Activated CD8-positive, alpha-beta T cell treated with anti-CD3 and anti-CD28 coated beads for 36 hours (primary cell): ENCODE data around the gene SPOCD1. TPM values are rescaled to one million over a fixed set of nuclear protein-coding genes. Genes with fewer than 3 reads are reported as not detected.

Experiments used
- ATAC-seq: fragments of 200-7000 bp; cut with Tn5 transposase; one replicate; pipeline ENCODE4 v1.10.0; 2021; ENCODE audit warnings: mild to moderate bottlenecking, moderate library complexity
- CTCF ChIA-PET: fragments of 350-600 bp; sonication (Branson Sonifier 250); formaldehyde crosslinking; loops from one replicate; lab custom pipeline; 2021; ENCODE audit warnings: antibody characterized with exemption; lab: Charles Lee
- POLR2A ChIA-PET: fragments of 350-600 bp; sonication (Branson Sonifier 250); formaldehyde crosslinking; loops from one replicate; lab custom pipeline; 2021; ENCODE audit warnings: antibody characterized with exemption; lab: Charles Lee
- DNase-seq: peaks from one replicate; pipeline ENCODE4 v3.0.0-alpha.2; 2020
- H3K27ac Mint-ChIP-seq: one replicate; pipeline ENCODE4 v1.8.0; 2021; ENCODE audit warnings: mild to moderate bottlenecking, mixed read lengths
- H3K27me3 Mint-ChIP-seq: one replicate; pipeline ENCODE4 v1.8.0; 2021; ENCODE audit warnings: mixed read lengths
- H3K36me3 Mint-ChIP-seq: one replicate; pipeline ENCODE4 v1.8.0; 2021; ENCODE audit warnings: low read depth, mixed read lengths
- H3K4me1 Mint-ChIP-seq: one replicate; pipeline ENCODE4 v1.8.0; 2021; ENCODE audit warnings: low read depth, mixed read lengths
- H3K4me3 Mint-ChIP-seq: one replicate; pipeline ENCODE4 v1.8.0; 2021; ENCODE audit warnings: mild to moderate bottlenecking, moderate library complexity, mixed read lengths
- H3K9me3 Mint-ChIP-seq: one replicate; pipeline ENCODE4 v1.8.0; 2021; ENCODE audit warnings: mixed read lengths
- CTCF ChIP-seq: fragments of 200-600 bp; IDR thresholded peaks from one replicate; pipeline ENCODE4 v1.8.0; 2022; ENCODE audit warnings: antibody characterized with exemption, mild to moderate bottlenecking
- intact Hi-C: fragments of 100-400 bp; cut with micrococcal nuclease; formaldehyde crosslinking; loops from one replicate; pipeline ENCODE4 v1.10.0; 2022
- total RNA-seq, 2 experiments: library from RNA; stranded (reverse); gene quantifications; one replicate each; pipeline ENCODE4 v1.2.3, GENCODE V29; 2021

Gene SPOCD1
- total RNA-seq, 2 experiments from 2014 or later: not detected

GRCh38 chr1:31791131-31791858 is 24.5 kb downstream of the SPOCD1 start:
- Mint-ChIP-seq H3K36me3 (no peaks in the 10 kb centered on the region), H3K4me3 (no peak overlapping the region), H3K27me3 (no peaks in the 10 kb centered on the region), H3K4me1 (peaks cover 5% of the 10 kb centered on the region), H3K27ac (no peak overlapping the region), H3K9me3 (no peaks in the 10 kb centered on the region)
- CTCF ChIA-PET: interaction anchor here (0.8 to 5.0 kb wide), 10 partner anchors 13 to 228 kb away, joined by 3 to 129 read pairs (median 18); partner anchors contain the start of genes ADGRB2, COL16A1 and PEF1
- ATAC-seq (no peak), DNase-seq (no peak)
- no peak for TF ChIP-seq CTCF
- POLR2A ChIA-PET: interaction anchor here (0.7 kb wide), 1 partner anchor 98 kb away, joined by 3 read pairs; no protein-coding TSS in a partner anchor
- intact Hi-C loops: loop anchor here (5.0 kb wide), 1 partner anchor 129 kb away; no protein-coding TSS in a partner anchor

- H3K9me3 Mint-ChIP-seq: no peaks in the 10 kb centered on the region
- H3K4me3 Mint-ChIP-seq: no peak overlapping the region
- ChIA-PET CTCF (interaction anchor here (0.8 to 5.0 kb wide), 16 partner anchors 12 to 228 kb away, joined by 3 to 129 read pairs (median 13); partner anchors contain the start of genes ADGRB2, COL16A1 and PEF1), POLR2A (interaction anchor here (0.7 to 3.2 kb wide), 2 partner anchors 9 to 99 kb away, joined by 3 to 17 read pairs; no protein-coding TSS in a partner anchor)
- no peak for ATAC-seq
- no peak for DNase-seq
- TF ChIP-seq CTCF: no peak
- H3K27ac Mint-ChIP-seq: no peak overlapping the region
- H3K4me1 Mint-ChIP-seq: peaks cover 5% of the 10 kb centered on the region
- H3K36me3 Mint-ChIP-seq: no peaks in the 10 kb centered on the region
- intact Hi-C loops: loop anchor here (5.0 kb wide), 1 partner anchor 128 kb away; no protein-coding TSS in a partner anchor
- H3K27me3 Mint-ChIP-seq: no peaks in the 10 kb centered on the region
Measured at GRCh38 chr1:31790641-31791091, 25.2 kb downstream of the SPOCD1 start.

- no peaks in the 10 kb centered on the region for H3K9me3 Mint-ChIP-seq
- ChIA-PET CTCF (interaction anchor here (1.0 to 5.0 kb wide), 26 partner anchors 9 to 410 kb away, joined by 3 to 129 read pairs (median 7); partner anchors contain the start of genes ADGRB2, CCDC28B and PEF1), POLR2A (interaction anchor here (3.2 kb wide), 1 partner anchor 10 kb away, joined by 17 read pairs; no protein-coding TSS in a partner anchor)
- DNase-seq (no peak), ATAC-seq (no peak)
- H3K27me3 Mint-ChIP-seq: no peaks in the 10 kb centered on the region
- TF ChIP-seq CTCF: no peak
- intact Hi-C loops: loop anchor here (5.0 kb wide), 1 partner anchor 128 kb away; no protein-coding TSS in a partner anchor
- no peak overlapping the region for H3K4me3 Mint-ChIP-seq
- H3K36me3 Mint-ChIP-seq: no peaks in the 10 kb centered on the region
- peaks cover 5% of the 10 kb centered on the region for H3K4me1 Mint-ChIP-seq
- H3K27ac Mint-ChIP-seq: no peak overlapping the region
Measured at GRCh38 chr1:31790140-31790539, 25.7 kb downstream of the SPOCD1 start.

- ChIA-PET CTCF (interaction anchor here (0.5 to 5.0 kb wide), 55 partner anchors 8 to 779 kb away, joined by 3 to 129 read pairs (median 5); partner anchors contain the start of genes ADGRB2, CCDC28B, PEF1 and SPOCD1), POLR2A (interaction anchor here (0.8 to 3.2 kb wide), 8 partner anchors 10 to 227 kb away, joined by 3 to 17 read pairs (median 4); no protein-coding TSS in a partner anchor)
- DNase-seq (peak; percentile 98), ATAC-seq (peak; percentile 91)
- intact Hi-C loops: loop anchor here (2.0 to 10.0 kb wide), 4 partner anchors 25 to 227 kb away; partner anchors contain the start of gene ADGRB2
- Mint-ChIP-seq H3K27me3 (no peaks in the 10 kb centered on the region), H3K9me3 (no peaks in the 10 kb centered on the region), H3K27ac (no peak overlapping the region), H3K4me3 (peak overlapping the region; percentile 78), H3K4me1 (peaks cover 5% of the 10 kb centered on the region), H3K36me3 (no peaks in the 10 kb centered on the region)
- TF ChIP-seq CTCF: peak; percentile 65
Measured at GRCh38 chr1:31789259-31790065, 26.4 kb downstream of the SPOCD1 start.
